T47D (cell line): ENCODE measurements around the gene NIPAL1.
A peak's percentile ranks its signal among the peaks of the same experiment; 100 is the strongest.

Experiments used
- DNase-seq, 2 experiments: peaks; one replicate each; pipeline versions ENCODE4 v3.0.0 to v3.0.0-alpha.2; 2011 to 2012; ENCODE audit warnings: low read depth in 1 of 2, low spot score in 1 of 2
- JUND ChIP-seq: IDR thresholded peaks from 2 replicates; pipeline ENCODE4 v1.6.1; 2012; ENCODE audit warnings: low read depth
- in situ Hi-C: cut with HindIII; loops from 2 replicates; pipeline ENCODE4 v1.10.0; 2016; ENCODE audit warnings: low sequenced_read_pairs, low pct_unique_long_range_greater_than_20kb

The NIPAL1 gene

DNA sequence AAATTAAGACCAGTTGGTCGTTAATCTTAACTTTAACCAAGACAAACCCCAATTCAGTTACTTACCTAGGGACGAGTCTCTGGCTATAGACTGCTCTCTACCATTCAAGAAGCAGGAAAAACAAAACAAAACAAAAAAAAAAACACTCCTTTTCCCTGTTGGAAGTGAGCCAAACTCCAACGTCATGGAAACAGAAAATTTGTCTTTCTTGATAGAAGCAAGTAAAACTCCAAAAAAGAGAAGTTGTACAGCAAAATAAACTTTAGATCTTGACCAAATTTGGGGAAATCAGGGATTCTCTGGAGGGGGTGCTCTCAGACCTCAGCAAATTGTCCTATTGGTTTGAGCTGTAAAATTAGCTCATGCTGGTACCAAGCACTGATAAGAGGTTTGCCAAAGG is 3.7 kb upstream of the NIPAL1 start:
- in situ Hi-C loops = no loop called here
- TF ChIP-seq JUND = no peak
- no peak for DNase-seq

DNA sequence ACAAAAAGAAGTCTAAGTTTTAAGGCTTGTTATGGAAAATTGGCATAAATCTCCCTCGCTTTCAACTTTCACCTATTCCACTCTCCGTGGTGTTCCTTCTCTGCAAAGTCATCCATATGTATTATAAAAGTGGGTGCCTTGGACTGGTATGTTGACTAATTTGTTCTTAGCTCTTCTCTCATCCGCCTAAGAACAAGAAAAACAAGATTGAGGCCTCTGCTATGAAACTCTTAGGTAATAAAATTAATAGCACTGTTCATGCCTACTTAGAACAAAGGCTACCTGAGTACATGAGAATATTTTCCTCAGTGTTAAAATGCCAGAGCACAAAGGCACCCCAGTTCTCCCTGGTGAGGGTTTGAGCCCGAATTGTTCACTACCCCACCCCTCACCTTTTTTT is 1.4 kb upstream of the NIPAL1 start:
- in situ Hi-C loops = no loop called here
- no peak for TF ChIP-seq JUND
- DNase-seq = peak; percentile 10 to 42

- TF ChIP-seq JUND = no peak
- DNase-seq = no peak
- in situ Hi-C loops = no loop called here
These were observed 894 bp upstream of the NIPAL1 start for GRCh38 chr4:48015678-48016077.

DNA sequence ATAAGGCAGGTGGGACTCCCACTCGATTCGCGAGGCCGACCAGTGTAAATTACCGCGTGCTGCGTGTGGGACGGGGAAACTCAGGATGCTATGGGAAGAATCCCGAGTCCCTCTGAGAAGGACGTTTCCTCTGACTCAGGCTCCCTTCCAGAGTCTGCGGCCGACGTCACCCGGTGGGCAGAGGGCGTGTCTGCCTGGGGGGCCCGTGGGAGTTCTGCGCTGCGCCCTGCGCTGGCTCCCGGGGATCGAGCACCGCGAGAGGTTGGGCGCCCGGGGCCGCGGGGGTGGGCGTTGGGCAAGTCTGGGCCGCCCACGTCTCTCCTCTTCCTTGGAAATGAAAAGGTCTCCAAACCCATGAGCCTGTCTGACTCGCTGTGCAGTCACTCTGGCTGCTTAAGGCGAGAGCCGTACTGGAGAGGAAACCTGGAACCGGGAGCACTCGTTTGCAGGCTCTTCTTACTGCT is 568 bp downstream of the NIPAL1 start:
- DNase-seq = peak; percentile 30 to 60

DNA sequence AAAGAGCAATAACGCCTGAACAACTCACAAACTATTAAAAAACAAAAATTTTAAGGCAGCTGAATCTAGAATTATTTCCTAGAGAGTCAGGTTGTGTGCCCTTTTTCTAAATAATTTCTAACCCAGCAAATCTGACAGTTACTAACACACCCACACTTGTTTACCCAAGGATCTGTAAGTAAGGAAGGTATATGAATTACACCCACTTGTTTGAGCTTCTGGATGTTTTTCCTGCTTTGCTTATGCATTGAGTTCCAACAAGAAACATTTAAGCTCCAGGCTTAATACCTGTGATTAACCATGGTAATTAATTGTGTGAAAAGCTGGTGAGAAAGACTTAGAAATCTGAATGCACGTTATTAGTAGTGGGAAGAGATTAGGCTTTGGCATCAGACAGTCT is 1.5 kb downstream of the NIPAL1 start:
- TF ChIP-seq JUND = no peak
- DNase-seq = no peak
- in situ Hi-C loops = no loop called here

More for the DNA sequence above, 568 bp downstream of the NIPAL1 start:
- no peak for TF ChIP-seq JUND
- in situ Hi-C loops = no loop called here

DNA sequence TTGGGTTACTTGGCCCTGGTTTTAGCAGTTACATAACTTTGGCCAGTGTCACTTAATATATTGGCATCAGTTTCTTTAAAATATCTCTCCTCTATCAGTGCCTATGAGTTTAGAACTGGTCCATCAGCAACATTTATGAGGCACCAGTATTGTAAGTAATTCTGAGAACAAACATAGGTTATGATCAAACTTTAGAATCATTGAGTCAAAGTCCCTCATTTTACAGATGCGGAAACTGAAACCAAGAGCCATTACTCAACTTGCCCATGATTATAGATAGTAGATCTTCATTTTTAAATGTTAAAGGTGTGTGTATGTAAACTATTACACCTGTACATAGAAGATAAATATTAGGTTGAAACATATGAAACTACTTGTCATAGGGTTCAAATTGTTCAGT is 4.5 kb downstream of the NIPAL1 start:
- DNase-seq = no peak
- TF ChIP-seq JUND = no peak
- in situ Hi-C loops = no loop called here

DNA sequence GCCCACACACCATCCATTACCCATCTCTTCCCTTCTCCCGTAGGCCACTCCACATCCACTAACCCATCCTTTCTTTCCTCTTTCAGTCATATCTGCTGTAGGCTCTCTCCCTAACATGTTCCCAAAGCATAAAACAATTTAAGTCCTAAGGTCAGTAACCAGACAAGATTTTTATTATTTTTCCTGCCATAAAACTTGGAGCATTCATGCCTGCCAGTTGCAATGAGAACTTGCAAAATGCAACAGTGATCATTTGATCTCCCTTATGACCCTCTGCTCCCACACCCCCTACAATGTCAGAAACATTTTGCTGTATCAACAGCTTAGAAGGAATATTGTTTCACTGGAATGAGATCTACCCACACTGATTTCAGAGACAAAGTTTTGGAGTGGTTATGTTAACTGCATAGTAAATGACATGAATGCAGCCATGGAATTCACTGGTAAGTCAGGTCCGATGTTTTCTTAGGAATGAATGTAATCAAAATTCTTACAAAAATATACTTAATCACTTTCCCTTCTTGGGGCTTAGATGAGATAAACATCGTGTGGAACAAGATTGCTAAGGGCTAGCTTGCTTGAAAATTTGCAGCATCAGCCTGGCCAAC is 5.7 kb downstream of the NIPAL1 start:
- no peak for TF ChIP-seq JUND
- in situ Hi-C loops = no loop called here
- DNase-seq = no peak

GRCh38 chr4:48024522-48024921 is 8.0 kb downstream of the NIPAL1 start:
- no peak for DNase-seq
- in situ Hi-C loops = no loop called here
- TF ChIP-seq JUND = no peak

GRCh38 chr4:48025005-48025404 is 8.4 kb downstream of the NIPAL1 start:
- in situ Hi-C loops = no loop called here
- no peak for TF ChIP-seq JUND
- no peak for DNase-seq

- TF ChIP-seq JUND = no peak
- in situ Hi-C loops = no loop called here
- no peak for DNase-seq
These were observed 11.1 kb downstream of the NIPAL1 start for GRCh38 chr4:48027653-48028052.

DNA sequence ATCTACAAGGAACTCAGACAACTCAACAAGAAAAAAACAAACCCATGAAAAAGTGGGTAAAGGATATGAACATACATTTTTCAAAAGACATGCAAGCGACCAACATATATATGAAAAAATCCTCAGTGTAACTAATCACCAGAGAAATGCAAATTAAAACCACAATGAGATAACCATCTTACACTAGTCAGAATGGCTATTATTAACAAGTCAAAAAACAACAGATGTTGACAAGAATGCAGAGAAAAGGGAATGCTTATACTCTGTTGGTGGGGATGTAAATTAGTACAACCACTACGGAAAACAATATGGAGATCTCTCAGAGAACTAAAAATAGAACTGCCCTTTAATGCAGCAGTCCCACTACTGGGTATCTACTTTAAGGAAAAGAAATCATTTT is 12.1 kb downstream of the NIPAL1 start:
- TF ChIP-seq JUND = no peak
- in situ Hi-C loops = no loop called here
- DNase-seq = no peak

- no peak for TF ChIP-seq JUND
- in situ Hi-C loops = no loop called here
- DNase-seq = no peak
These were observed 13.9 kb downstream of the NIPAL1 start for GRCh38 chr4:48030470-48030869.

DNA sequence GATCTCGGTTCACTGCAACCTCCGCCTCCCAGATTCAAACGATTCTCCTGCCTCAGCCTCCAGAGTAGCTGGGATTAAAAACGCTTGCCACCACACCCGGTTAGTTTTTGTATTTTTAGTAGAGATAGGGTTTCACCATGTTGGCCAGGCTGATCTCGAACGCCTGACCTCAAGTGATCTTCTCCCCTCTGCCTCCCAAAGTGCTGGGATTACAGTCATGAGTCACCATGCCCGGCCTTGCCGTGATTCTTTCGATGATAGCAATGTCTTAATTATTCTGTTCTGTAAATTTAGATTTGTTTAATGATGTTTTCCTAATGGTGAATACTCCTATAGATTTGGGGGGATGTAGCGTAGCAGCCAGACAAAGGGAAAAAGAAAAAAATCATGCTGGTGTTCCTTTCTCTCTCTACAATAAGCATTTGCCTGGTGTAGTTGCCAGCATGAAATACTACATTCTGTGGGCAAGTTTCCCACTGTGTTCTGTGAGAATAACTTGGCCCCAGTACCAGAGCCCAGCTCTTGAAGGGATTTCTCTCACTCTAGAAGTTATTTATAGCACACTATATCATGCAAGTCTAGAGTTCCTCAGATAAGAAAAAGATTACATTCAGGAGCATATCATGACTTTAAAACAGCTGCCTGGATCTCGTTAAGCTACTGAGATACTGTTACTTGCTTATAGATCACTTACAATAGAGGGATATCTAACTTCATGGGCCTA is 15.4 kb downstream of the NIPAL1 start:
- no peak for DNase-seq
- no peak for TF ChIP-seq JUND
- in situ Hi-C loops = no loop called here
